ENCODE measurements around the gene RHBDD1.

DNA sequence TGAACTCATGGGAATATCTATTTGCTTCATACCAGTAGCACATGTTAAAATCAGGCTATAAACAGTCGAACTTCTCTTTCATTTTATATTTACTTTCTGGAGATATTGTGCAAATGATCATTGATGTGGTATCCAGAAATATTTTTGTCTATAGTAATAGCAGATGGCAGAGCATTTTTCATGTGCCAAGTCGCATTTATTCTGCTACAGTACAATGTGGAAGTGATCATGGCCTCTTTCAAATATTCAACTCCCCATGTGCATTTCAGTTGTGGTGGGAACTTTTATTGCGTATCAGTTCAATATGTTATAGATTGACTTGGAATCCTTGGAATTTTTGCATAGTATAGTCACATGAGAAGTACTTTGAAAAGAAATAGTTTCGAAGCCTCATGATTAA lies 57.4 kb downstream of the RHBDD1 start:
- TF ChIP-seq, protein P1, sequence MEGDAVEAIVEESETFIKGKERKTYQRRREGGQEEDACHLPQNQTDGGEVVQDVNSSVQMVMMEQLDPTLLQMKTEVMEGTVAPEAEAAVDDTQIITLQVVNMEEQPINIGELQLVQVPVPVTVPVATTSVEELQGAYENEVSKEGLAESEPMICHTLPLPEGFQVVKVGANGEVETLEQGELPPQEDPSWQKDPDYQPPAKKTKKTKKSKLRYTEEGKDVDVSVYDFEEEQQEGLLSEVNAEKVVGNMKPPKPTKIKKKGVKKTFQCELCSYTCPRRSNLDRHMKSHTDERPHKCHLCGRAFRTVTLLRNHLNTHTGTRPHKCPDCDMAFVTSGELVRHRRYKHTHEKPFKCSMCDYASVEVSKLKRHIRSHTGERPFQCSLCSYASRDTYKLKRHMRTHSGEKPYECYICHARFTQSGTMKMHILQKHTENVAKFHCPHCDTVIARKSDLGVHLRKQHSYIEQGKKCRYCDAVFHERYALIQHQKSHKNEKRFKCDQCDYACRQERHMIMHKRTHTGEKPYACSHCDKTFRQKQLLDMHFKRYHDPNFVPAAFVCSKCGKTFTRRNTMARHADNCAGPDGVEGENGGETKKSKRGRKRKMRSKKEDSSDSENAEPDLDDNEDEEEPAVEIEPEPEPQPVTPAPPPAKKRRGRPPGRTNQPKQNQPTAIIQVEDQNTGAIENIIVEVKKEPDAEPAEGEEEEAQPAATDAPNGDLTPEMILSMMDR (conservative IDR thresholded peaks at IDR 0.05): no peak
- no peak for TF ChIP-seq ZFX (IDR thresholded peaks at IDR 0.05)
